ENCODE data around the gene ZMPSTE24. TPM values are rescaled to one million over a fixed set of nuclear protein-coding genes. Genes with fewer than 3 reads are reported as not detected.

Gene ZMPSTE24
- total RNA-seq, 1 experiment from 2014 or later = 65.4 TPM

- CTCF ChIA-PET = no interaction called here
- H3K4me3 ChIP-seq (ENCODE audit: low read depth in 2 of 2, low read length in 2 of 2) = peak overlapping the region; percentile 88 to 100
- peak overlapping the region; percentile 94 for H3K27ac ChIP-seq (ENCODE audit: low read length)
- DNase-seq (ENCODE audit: low read depth, low spot score) (no peak), ATAC-seq (no peak)
- peaks cover 16% of the 10 kb centered on the region for H3K36me3 ChIP-seq (ENCODE audit: control insufficient read depth, insufficient read depth, low read length)
- no TSS peak for BruUV-seq (replicated peaks)
- in situ Hi-C loops (cut with HindIII; ENCODE audit: low pct_unique_long_range_greater_than_20kb, low sequenced_read_pairs) = no loop called here
- no peaks in the 10 kb centered on the region for H3K27me3 ChIP-seq (ENCODE audit: control insufficient read depth, insufficient read depth, low read length)
- POLR2A ChIA-PET = no interaction called here
- intact Hi-C loops (cut with micrococcal nuclease; ENCODE audit: unreplicated experiment) = loop anchor here (10.0 kb wide), 2 partner anchors 62 to 92 kb away; partner anchors contain the start of gene RLF
- TF ChIP-seq TCF7L2 (IDR thresholded peaks at IDR 0.05; ENCODE audit: low read depth, low read length) (no peak), SIN3A (IDR thresholded peaks at IDR 0.05; ENCODE audit: borderline replicate concordance, insufficient read depth, low read depth, low read length) (no peak), POLR2AphosphoS5 (IDR thresholded peaks at IDR 0.05; ENCODE audit: low read depth, low read length) (no peak)
- TF ChIP-seq, protein P1, sequence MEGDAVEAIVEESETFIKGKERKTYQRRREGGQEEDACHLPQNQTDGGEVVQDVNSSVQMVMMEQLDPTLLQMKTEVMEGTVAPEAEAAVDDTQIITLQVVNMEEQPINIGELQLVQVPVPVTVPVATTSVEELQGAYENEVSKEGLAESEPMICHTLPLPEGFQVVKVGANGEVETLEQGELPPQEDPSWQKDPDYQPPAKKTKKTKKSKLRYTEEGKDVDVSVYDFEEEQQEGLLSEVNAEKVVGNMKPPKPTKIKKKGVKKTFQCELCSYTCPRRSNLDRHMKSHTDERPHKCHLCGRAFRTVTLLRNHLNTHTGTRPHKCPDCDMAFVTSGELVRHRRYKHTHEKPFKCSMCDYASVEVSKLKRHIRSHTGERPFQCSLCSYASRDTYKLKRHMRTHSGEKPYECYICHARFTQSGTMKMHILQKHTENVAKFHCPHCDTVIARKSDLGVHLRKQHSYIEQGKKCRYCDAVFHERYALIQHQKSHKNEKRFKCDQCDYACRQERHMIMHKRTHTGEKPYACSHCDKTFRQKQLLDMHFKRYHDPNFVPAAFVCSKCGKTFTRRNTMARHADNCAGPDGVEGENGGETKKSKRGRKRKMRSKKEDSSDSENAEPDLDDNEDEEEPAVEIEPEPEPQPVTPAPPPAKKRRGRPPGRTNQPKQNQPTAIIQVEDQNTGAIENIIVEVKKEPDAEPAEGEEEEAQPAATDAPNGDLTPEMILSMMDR (IDR thresholded peaks at IDR 0.05) = no peak
- TF ChIP-seq, protein P2, sequence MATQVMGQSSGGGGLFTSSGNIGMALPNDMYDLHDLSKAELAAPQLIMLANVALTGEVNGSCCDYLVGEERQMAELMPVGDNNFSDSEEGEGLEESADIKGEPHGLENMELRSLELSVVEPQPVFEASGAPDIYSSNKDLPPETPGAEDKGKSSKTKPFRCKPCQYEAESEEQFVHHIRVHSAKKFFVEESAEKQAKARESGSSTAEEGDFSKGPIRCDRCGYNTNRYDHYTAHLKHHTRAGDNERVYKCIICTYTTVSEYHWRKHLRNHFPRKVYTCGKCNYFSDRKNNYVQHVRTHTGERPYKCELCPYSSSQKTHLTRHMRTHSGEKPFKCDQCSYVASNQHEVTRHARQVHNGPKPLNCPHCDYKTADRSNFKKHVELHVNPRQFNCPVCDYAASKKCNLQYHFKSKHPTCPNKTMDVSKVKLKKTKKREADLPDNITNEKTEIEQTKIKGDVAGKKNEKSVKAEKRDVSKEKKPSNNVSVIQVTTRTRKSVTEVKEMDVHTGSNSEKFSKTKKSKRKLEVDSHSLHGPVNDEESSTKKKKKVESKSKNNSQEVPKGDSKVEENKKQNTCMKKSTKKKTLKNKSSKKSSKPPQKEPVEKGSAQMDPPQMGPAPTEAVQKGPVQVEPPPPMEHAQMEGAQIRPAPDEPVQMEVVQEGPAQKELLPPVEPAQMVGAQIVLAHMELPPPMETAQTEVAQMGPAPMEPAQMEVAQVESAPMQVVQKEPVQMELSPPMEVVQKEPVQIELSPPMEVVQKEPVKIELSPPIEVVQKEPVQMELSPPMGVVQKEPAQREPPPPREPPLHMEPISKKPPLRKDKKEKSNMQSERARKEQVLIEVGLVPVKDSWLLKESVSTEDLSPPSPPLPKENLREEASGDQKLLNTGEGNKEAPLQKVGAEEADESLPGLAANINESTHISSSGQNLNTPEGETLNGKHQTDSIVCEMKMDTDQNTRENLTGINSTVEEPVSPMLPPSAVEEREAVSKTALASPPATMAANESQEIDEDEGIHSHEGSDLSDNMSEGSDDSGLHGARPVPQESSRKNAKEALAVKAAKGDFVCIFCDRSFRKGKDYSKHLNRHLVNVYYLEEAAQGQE (IDR thresholded peaks at IDR 0.05; ENCODE audit: insufficient read depth in 1 of 2, low read depth in 2 of 2, low read length in 1 of 2) = no peak
- H3K4me1 ChIP-seq (ENCODE audit: control insufficient read depth, insufficient read depth, low read length) = peaks cover 9% of the 10 kb centered on the region
- H3K9me3 ChIP-seq (ENCODE audit: control insufficient read depth, insufficient read depth, low read depth, low read length) = no peaks in the 10 kb centered on the region
Measured at GRCh38 chr1:40256401-40257084, 1.5 kb upstream of the ZMPSTE24 start.

DNA sequence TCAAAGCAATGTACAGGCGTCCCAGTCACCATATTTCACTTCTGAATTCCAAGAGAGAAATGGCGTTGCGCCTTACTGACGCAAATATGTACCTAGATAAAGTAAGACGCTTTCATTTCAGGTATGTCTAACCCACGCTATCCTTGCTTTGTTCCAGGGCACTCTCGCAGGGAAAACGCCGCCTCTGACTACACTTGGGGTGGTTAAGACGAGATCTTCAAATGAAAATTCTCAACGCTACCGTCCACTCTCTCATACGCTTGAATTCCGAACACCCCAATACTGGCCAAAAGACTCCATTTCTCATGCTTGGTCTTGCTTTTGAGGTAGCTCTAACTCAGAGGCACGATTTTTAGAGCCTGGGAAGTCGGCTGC, 736 bp upstream of the ZMPSTE24 start:
- peak overlapping the region; percentile 88 to 100 for H3K4me3 ChIP-seq (ENCODE audit: low read depth in 2 of 2, low read length in 2 of 2)
- ATAC-seq (peak; percentile 19), DNase-seq (ENCODE audit: low read depth, low spot score) (no peak)
- TSS peak; percentile 97 for BruUV-seq (replicated peaks)
- TF ChIP-seq TCF7L2 (IDR thresholded peaks at IDR 0.05; ENCODE audit: low read depth, low read length) = no peak
- TF ChIP-seq SIN3A (IDR thresholded peaks at IDR 0.05; ENCODE audit: borderline replicate concordance, insufficient read depth, low read depth, low read length) = no peak
- TF ChIP-seq, protein P1 (IDR thresholded peaks at IDR 0.05) = no peak
- TF ChIP-seq, protein P2 (IDR thresholded peaks at IDR 0.05; ENCODE audit: insufficient read depth in 1 of 2, low read depth in 2 of 2, low read length in 1 of 2) = no peak
- no peak for TF ChIP-seq POLR2AphosphoS5 (IDR thresholded peaks at IDR 0.05; ENCODE audit: low read depth, low read length)
- ChIA-PET CTCF (no interaction called here), POLR2A (no interaction called here)
- peaks cover 20% of the 10 kb centered on the region for H3K36me3 ChIP-seq (ENCODE audit: control insufficient read depth, insufficient read depth, low read length)
- no peaks in the 10 kb centered on the region for H3K9me3 ChIP-seq (ENCODE audit: control insufficient read depth, insufficient read depth, low read depth, low read length)
- H3K27me3 ChIP-seq (ENCODE audit: control insufficient read depth, insufficient read depth, low read length) = no peaks in the 10 kb centered on the region
- H3K4me1 ChIP-seq (ENCODE audit: control insufficient read depth, insufficient read depth, low read length) = peaks cover 9% of the 10 kb centered on the region
- in situ Hi-C loops (cut with HindIII; ENCODE audit: low pct_unique_long_range_greater_than_20kb, low sequenced_read_pairs) (no loop called here), intact Hi-C loops (cut with micrococcal nuclease; ENCODE audit: unreplicated experiment) (loop anchor here (10.0 kb wide), 2 partner anchors 62 to 92 kb away; partner anchors contain the start of gene RLF)
- peak overlapping the region; percentile 94 for H3K27ac ChIP-seq (ENCODE audit: low read length)
